Measurements from ENCODE around the gene TMBIM1.

DNA sequence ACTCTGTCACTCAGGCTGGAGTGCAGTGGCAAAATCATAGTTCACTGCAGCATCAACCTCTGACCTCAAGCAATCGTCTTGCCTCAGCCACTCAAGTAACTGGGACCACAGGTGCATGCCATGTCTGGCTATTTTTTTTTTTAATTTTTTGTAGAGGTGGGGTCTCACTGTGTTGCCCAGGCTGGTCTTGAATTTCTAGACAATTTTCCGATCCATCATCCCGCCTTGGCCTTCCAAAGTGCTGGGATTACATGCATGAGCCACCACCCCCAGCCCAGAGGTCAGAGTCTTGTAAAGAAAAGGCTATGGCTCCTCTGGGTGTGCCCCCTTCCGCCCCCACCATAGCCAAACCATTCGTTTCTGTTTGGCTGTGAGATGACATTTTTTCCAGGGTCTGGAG lies 13.1 kb upstream of the TMBIM1 start:
- TF ChIP-seq, protein P1, sequence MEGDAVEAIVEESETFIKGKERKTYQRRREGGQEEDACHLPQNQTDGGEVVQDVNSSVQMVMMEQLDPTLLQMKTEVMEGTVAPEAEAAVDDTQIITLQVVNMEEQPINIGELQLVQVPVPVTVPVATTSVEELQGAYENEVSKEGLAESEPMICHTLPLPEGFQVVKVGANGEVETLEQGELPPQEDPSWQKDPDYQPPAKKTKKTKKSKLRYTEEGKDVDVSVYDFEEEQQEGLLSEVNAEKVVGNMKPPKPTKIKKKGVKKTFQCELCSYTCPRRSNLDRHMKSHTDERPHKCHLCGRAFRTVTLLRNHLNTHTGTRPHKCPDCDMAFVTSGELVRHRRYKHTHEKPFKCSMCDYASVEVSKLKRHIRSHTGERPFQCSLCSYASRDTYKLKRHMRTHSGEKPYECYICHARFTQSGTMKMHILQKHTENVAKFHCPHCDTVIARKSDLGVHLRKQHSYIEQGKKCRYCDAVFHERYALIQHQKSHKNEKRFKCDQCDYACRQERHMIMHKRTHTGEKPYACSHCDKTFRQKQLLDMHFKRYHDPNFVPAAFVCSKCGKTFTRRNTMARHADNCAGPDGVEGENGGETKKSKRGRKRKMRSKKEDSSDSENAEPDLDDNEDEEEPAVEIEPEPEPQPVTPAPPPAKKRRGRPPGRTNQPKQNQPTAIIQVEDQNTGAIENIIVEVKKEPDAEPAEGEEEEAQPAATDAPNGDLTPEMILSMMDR (IDR thresholded peaks at IDR 0.05; ENCODE audit: low read length) = no peak
- TF ChIP-seq EZH2 (optimal IDR thresholded peaks at IDR 0.05; ENCODE audit: low read depth, low read length) (no peak), EZH2phosphoT487 (IDR thresholded peaks at IDR 0.05; ENCODE audit: low read length) (no peak)

Measured in MM.1S (cell line).